Endothelial cell of umbilical vein (primary cell): ENCODE data around the gene NFIA.

Source experiments
- EZH2 ChIP-seq: IDR thresholded peaks from 2 replicates; pipeline ENCODE4 v1.6.1; 2012; ENCODE audit warnings: borderline replicate concordance, low read depth, mild to moderate bottlenecking, moderate library complexity, low read length, inconsistent platforms; ENCODE audit not compliant: severe bottlenecking
- FOS ChIP-seq: IDR thresholded peaks from 2 replicates; pipeline ENCODE4 v1.6.1; 2011; ENCODE audit warnings: mild to moderate bottlenecking, low read length, moderate library complexity, borderline replicate concordance; ENCODE audit not compliant: insufficient read depth
- GATA2 ChIP-seq: IDR thresholded peaks from 2 replicates; pipeline ENCODE4 v1.7.0; 2011; ENCODE audit warnings: low read depth, mild to moderate bottlenecking, moderate library complexity, mixed read lengths, low read length; ENCODE audit not compliant: insufficient read length, insufficient read depth
- JUN ChIP-seq: IDR thresholded peaks from 2 replicates; pipeline ENCODE4 v1.6.1; 2011; ENCODE audit warnings: borderline replicate concordance, low read depth; ENCODE audit not compliant: insufficient read length, insufficient read depth
- MYC ChIP-seq: IDR thresholded peaks from one replicate; pipeline ENCODE4 v1.6.1; 2011; ENCODE audit warnings: mild to moderate bottlenecking, low read depth, low read length
- POLR2A ChIP-seq: IDR thresholded peaks from 2 replicates; pipeline ENCODE4 v1.6.1; 2012; ENCODE audit warnings: low read depth, mild to moderate bottlenecking, control low read depth, low read length
- POLR2AphosphoS5 ChIP-seq: IDR thresholded peaks from 2 replicates; pipeline ENCODE4 v1.6.1; 2012; ENCODE audit warnings: low read depth, mild to moderate bottlenecking, control low read depth, low read length, moderate library complexity; ENCODE audit not compliant: insufficient read depth
- TF ChIP-seq, protein P1 (sequence below), 2 donors: IDR thresholded peaks; 1 replicate in 1 of 2; 2 replicates in 1 of 2; pipeline ENCODE4 v1.5.1; 2011; ENCODE audit warnings: low read length in 2 of 2, mild to moderate bottlenecking in 2 of 2, moderate library complexity in 2 of 2, control low read depth in 1 of 2, inconsistent platforms in 1 of 2, low read depth in 1 of 2; ENCODE audit not compliant: insufficient read depth in 1 of 2; ENCODE audit errors: extremely low read depth in 1 of 2
- TF ChIP-seq, protein P2 (sequence below): IDR thresholded peaks from 2 replicates; pipeline ENCODE4 v1.6.1; 2011; ENCODE audit not compliant: insufficient read depth, insufficient read length

DNA sequence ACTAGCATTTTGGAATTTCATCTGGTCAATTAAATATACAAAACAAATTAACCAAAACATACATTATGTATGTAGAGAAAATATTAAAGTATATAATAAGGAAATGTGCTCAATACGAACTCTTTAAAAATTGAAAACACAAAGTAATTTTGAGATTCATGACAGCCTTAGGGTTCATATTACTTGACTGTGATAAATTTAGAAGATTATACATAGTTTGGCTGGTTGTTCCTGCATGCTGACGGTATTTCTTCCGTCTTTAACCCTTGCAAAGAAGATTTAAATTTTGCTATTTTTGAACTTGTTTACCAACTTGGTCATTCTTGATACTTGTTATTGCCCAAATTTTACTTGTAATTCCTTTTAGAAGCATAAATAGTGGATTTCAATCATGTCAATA is 298.2 kb downstream of the NFIA start:
- TF ChIP-seq MYC = no peak
- no peak for TF ChIP-seq POLR2A
- TF ChIP-seq, protein P1, sequence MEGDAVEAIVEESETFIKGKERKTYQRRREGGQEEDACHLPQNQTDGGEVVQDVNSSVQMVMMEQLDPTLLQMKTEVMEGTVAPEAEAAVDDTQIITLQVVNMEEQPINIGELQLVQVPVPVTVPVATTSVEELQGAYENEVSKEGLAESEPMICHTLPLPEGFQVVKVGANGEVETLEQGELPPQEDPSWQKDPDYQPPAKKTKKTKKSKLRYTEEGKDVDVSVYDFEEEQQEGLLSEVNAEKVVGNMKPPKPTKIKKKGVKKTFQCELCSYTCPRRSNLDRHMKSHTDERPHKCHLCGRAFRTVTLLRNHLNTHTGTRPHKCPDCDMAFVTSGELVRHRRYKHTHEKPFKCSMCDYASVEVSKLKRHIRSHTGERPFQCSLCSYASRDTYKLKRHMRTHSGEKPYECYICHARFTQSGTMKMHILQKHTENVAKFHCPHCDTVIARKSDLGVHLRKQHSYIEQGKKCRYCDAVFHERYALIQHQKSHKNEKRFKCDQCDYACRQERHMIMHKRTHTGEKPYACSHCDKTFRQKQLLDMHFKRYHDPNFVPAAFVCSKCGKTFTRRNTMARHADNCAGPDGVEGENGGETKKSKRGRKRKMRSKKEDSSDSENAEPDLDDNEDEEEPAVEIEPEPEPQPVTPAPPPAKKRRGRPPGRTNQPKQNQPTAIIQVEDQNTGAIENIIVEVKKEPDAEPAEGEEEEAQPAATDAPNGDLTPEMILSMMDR (IDR thresholded peaks at IDR 0.05; ENCODE audit: extremely low read depth in 1 of 2, insufficient read depth in 1 of 2, low read depth in 1 of 2, low read length in 2 of 2) = no peak
- no peak for TF ChIP-seq POLR2AphosphoS5
- no peak for TF ChIP-seq EZH2
- TF ChIP-seq JUN = no peak
- TF ChIP-seq, protein P2, sequence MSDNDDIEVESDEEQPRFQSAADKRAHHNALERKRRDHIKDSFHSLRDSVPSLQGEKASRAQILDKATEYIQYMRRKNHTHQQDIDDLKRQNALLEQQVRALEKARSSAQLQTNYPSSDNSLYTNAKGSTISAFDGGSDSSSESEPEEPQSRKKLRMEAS = no peak
- no peak for TF ChIP-seq GATA2
- no peak for TF ChIP-seq FOS
